HUES48 (cell line): ENCODE results near the gene SERBP1.
A peak's percentile ranks its signal among the peaks of the same experiment; 100 is the strongest.
"Not testable (repeated sequence)": the region's sequence is repeated elsewhere in the genome, so short reads cannot be mapped to it uniquely, and the experiment has no call there.

Experiments
- H3K27ac ChIP-seq: one replicate; pipeline ENCODE4 v1.7.0; 2013; ENCODE audit warnings: low read depth, low read length, inconsistent platforms
- H3K27me3 ChIP-seq: 2 replicates; pipeline ENCODE4 v1.6.1; 2013; ENCODE audit warnings: mild to moderate bottlenecking, low read length; ENCODE audit not compliant: control insufficient read depth, insufficient read depth
- H3K36me3 ChIP-seq: 2 replicates; pipeline ENCODE4 v1.6.1; 2013; ENCODE audit warnings: low read length; ENCODE audit not compliant: control insufficient read depth, insufficient read depth
- H3K4me1 ChIP-seq: 2 replicates; pipeline ENCODE4 v1.6.1; 2013; ENCODE audit warnings: mild to moderate bottlenecking, low read length; ENCODE audit not compliant: control insufficient read depth, insufficient read depth
- H3K4me3 ChIP-seq: 2 replicates; pipeline ENCODE4 v1.5.1; 2013; ENCODE audit warnings: mild to moderate bottlenecking, low read depth, low read length
- H3K9ac ChIP-seq: 2 replicates; pipeline ENCODE4 v1.6.1; 2013; ENCODE audit warnings: mild to moderate bottlenecking, low read depth, low read length, moderate library complexity
- H3K9me3 ChIP-seq: 2 replicates; pipeline ENCODE4 v1.6.1; 2013; ENCODE audit warnings: low read length; ENCODE audit not compliant: control insufficient read depth, insufficient read depth

The SERBP1 gene

DNA sequence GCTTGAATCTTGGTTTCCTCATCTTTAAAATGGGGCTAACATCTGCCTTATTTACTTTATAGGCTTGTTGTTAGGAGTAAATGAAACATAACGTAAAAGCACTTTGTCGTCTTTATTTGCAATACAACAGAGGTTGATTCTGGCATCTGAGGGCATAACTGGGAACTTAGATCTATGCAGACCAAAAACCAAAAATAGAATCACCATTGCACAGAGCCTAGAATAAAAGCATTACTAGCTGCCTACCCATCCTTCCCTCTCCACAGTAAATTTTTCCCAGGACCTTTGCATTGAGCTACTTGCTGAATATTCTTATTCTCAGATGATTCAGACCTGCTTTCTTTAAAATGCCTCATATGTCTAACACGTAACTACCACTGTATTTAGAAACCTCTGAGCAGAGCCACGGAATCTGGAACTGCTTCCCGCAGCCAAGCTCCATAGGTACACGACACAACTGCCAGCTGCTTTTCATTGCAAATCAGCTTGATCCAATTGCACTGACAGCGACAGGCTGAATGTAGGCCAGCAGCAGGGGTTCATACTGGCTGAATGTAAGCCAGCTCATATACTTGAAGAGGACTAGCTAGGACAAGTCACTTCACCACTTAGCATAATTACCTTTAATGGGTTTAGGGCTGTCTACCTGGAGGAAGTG, 33.2 kb upstream of the SERBP1 start:
- Histone ChIP-seq H3K27ac (no peak overlapping the region), H3K27me3 (peaks cover 5% of the 10 kb centered on the region; the same call in 1 of the 2 replicates), H3K36me3 (no peaks in the 10 kb centered on the region), H3K9ac (no peak overlapping the region), H3K9me3 (no peaks in the 10 kb centered on the region), H3K4me1 (peaks cover 43% of the 10 kb centered on the region), H3K4me3 (no peak overlapping the region)

DNA sequence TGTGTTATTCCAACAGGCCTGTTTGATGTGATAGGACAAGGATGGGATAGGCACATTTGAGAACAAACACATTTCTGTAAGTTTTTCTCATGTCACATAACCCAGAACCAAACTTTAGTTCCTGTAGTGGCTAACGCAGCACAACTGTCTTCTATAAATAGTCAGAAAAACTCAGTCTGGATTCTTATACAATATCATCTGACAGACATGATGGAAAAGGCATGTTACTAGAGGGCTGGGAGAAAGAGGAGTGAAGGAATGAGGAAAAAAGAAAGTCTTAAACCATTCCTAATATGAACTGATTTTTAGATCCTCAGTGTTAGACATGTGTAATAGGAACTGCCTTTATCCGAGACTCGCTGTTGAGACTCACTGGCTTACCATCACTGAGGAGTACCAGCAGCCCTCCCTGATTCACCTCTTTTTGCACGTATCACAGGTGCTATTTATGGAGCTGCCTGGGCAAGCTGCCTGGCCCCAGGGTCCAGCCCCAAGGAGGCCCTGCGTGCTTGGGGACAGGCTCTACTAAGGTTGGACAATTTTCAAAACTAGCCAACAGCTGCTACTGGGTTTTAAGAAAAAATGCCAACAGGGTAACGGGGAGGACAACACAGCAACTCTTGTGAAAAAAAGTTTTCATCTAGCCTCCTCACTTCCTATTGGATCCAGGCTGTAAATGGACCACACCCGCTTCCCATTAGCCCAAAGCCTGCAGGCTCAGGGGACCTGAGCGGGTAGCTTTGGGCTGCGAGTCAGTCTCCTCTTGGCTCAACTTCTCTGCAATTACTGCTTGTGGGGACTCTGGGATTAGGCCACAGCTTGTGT, 30.7 kb upstream of the SERBP1 start:
- Histone ChIP-seq H3K27me3 (peaks cover 2% of the 10 kb centered on the region; the same call in 1 of the 2 replicates), H3K4me1 (peaks cover 59% of the 10 kb centered on the region), H3K4me3 (no peak overlapping the region), H3K27ac (no peak overlapping the region), H3K9ac (no peak overlapping the region), H3K36me3 (no peaks in the 10 kb centered on the region), H3K9me3 (no peaks in the 10 kb centered on the region)

DNA sequence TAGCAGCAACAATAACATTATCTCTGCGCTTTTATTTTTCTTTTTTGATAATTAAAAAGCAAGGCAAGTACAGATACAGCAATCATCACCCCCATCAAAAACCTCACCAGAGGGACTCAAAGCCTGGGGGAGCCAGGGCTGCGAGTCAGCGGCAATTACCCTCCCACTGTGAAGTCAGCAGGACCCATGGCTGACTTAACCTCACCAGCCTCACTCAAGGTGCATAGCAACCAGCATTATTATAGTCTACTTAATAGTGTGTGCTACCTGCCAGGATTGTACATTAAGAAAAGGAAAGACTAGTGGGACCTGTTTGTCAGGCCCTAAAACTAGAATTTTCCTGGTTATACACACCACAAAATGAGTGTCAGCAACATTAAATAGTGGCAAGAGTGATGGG, 28.9 kb upstream of the SERBP1 start:
- H3K9ac ChIP-seq: no peak overlapping the region
- peak overlapping the region; percentile 91 for H3K27ac ChIP-seq
- H3K36me3 ChIP-seq: no peaks in the 10 kb centered on the region
- H3K9me3 ChIP-seq: no peaks in the 10 kb centered on the region
- no peaks in the 10 kb centered on the region for H3K27me3 ChIP-seq
- peak overlapping the region; percentile 47 for H3K4me3 ChIP-seq
- H3K4me1 ChIP-seq: peaks cover 58% of the 10 kb centered on the region

DNA sequence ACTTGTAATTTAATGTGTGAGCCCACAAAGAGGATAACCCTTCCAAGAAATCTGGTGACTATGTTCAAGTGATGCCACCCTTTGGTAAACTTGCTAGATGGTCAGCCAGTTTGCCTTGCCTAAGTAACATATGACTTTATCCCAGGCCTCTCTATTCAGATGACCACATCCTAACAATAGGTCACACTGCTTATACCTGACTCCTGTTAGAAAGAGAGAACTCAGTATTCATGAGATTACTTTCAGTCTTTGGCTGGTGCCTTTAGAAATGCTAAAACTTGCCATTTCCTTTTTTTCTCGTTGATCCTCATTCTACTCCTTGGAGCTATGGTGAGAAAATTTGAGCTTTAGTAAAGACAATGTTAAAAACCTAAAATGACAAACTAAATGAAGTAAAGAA, 28.5 kb upstream of the SERBP1 start:
- Histone ChIP-seq H3K4me1 (peaks cover 54% of the 10 kb centered on the region), H3K9me3 (no peaks in the 10 kb centered on the region), H3K9ac (no peak overlapping the region), H3K4me3 (peak overlapping the region; percentile 47), H3K36me3 (no peaks in the 10 kb centered on the region), H3K27ac (peak overlapping the region; percentile 91), H3K27me3 (no peaks in the 10 kb centered on the region)

DNA sequence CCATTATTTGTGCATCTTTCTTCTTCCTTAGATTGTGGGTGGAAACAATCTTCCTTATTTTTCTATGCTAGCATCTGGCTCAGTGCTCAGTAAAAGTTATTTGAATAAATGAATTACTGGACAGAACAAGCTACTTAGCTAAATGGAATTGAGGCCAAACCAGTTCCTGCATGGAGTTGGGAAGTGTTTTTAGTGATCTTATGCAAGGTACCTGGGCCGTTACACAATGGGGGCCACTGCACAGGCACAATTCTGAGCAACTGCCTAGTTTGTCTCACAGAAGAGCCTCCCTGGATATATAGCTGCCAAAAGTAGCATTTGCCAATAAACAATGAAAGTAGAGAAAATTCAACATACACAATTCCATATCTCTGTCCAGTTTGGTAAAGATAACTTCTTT, 27.0 kb upstream of the SERBP1 start:
- Histone ChIP-seq H3K9ac (no peak overlapping the region), H3K4me3 (no peak overlapping the region), H3K4me1 (peaks cover 45% of the 10 kb centered on the region), H3K36me3 (no peaks in the 10 kb centered on the region), H3K27me3 (no peaks in the 10 kb centered on the region), H3K9me3 (no peaks in the 10 kb centered on the region), H3K27ac (no peak overlapping the region)

DNA sequence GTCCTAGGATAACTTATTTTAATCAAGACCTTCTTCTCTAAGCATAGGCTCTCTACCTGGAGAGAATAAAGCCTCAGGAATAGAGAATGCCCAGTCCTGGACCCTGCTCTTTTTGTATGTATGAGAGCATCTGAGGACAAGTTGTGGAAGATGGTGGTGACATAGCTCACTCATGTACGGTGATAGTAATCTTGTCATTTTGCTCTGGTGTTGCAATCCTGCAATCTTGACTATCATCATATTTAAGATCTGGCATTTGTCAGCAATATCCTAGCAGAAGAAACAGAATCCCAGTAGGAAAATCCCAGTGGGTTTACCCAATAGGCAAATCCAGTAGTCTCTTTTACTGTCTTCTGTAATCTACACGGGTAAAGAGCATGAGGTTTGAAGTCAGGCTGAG, 21.6 kb upstream of the SERBP1 start:
- Histone ChIP-seq H3K4me3 (no peak overlapping the region), H3K27me3 (no peaks in the 10 kb centered on the region), H3K36me3 (no peaks in the 10 kb centered on the region), H3K4me1 (peaks cover 11% of the 10 kb centered on the region; the same call in 1 of the 2 replicates), H3K9me3 (no peaks in the 10 kb centered on the region), H3K27ac (no peak overlapping the region), H3K9ac (no peak overlapping the region)

DNA sequence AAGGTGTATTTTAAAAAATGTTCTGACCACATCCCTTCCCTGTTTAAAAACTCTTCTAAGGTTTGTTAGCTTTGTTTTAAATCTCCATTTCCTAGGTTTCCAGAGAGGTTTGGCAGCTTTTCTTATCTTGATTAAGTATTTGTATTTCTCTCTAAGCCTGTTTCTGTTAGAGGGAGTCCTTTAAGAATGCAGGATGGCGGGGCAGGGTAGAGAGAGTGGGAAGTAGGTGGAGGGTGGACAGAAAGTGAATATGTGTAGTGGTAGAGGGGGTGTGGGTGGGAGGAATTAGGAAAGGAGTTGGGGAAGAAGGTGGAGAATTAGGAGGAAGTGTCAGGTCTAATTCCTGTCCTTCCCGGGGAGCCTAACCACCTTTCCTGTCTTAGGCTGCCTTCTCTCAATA, 21.2 kb upstream of the SERBP1 start:
- H3K27ac ChIP-seq: no peak overlapping the region
- no peak overlapping the region for H3K4me3 ChIP-seq
- no peaks in the 10 kb centered on the region for H3K36me3 ChIP-seq
- no peaks in the 10 kb centered on the region for H3K27me3 ChIP-seq
- H3K4me1 ChIP-seq: peaks cover 11% of the 10 kb centered on the region; the same call in 1 of the 2 replicates
- H3K9ac ChIP-seq: no peak overlapping the region
- H3K9me3 ChIP-seq: no peaks in the 10 kb centered on the region

DNA sequence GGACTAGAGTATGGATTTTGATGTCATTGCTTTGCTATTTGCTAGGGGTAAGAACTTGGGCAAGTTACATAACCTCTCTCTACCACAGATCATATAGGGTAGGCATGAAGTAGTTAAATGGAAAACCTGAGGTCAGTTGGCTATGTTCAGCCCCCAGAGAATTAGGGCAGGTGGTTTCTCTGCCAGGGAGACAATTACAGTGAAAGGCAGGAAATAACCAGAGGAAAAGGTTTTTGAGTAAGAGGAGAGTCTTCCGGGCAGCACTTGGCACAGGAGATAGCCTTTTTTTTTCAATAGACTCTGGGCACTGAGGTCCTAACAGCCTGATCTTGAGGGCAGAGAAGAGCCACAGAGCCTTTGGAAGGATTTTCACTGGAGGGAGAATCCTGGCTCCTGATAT, 16.7 kb upstream of the SERBP1 start:
- Histone ChIP-seq H3K4me3 (no peak overlapping the region), H3K27me3 (no peaks in the 10 kb centered on the region), H3K36me3 (no peaks in the 10 kb centered on the region), H3K9ac (no peak overlapping the region), H3K27ac (no peak overlapping the region), H3K4me1 (peaks cover 11% of the 10 kb centered on the region; the same call in 1 of the 2 replicates), H3K9me3 (no peaks in the 10 kb centered on the region)

DNA sequence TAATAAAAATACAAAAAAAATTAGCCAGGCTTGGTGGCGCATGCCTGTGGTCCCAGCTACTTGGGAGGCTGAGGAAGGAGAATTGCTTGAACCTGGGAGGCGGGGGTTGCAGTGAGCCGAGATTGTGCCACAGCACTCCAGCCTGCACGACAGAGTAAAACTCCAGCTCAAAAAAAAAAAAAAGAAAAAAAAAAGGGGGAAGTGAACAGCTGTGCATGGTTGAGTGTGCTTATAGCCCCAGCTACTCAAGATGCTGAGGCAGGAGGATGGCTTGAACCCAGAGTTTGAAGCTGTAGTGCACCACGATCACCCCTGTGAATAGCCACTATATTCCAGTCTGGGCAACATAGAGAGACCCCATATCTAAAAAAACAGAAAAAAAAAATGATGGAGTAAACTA, 15.8 kb upstream of the SERBP1 start:
- H3K4me1 ChIP-seq, H3K9me3 ChIP-seq, H3K27me3 ChIP-seq, H3K9ac ChIP-seq, H3K4me3 ChIP-seq, H3K36me3 ChIP-seq, H3K27ac ChIP-seq: not testable (repeated sequence)

DNA sequence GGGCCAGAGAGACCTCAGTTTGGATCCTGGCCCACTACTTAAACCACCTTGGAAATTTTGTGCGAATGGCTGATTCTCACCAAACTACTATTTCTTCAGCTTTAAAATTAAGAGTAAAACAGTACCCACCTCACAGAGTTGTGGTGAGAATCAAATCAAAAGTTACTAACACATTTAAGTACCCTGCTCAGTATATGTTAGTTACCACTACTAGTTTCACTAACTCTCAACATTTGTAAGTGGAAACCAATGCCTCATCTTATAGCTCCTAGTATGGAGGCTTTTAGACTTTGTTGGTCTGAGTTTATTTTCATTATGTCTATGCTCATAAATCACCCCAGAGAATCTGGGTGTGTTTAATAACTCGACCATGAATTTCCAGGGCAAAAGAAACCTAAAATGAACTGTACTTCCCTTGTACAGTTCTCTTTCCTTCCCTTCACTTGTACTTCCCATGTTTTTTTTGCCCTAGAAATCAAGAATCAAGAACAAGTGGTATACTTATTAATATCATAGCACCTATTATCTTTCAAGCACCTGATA, 11.6 kb upstream of the SERBP1 start:
- Histone ChIP-seq H3K4me1 (peaks cover 8% of the 10 kb centered on the region), H3K9ac (no peak overlapping the region), H3K4me3 (no peak overlapping the region), H3K9me3 (no peaks in the 10 kb centered on the region), H3K27me3 (no peaks in the 10 kb centered on the region), H3K27ac (no peak overlapping the region), H3K36me3 (no peaks in the 10 kb centered on the region)

DNA sequence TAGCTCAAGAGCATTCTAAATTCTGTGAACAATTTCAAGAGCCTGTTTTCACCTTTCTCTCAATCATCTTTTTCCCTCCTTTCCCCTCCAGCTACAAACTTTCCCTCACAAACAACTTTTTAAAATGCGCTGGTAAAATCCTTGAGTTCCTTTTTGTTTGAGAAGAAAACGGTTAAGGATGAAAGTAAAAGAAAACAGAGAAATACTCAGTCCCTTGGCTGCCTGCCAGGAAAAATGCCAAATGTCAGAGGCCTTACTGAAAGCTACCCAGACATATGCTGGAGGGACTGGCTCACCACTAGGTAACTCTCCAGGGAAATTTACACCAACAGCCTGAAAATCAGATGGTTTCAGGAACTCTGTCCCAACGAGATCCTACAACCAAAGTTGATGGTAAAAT, 11.0 kb upstream of the SERBP1 start:
- H3K9ac ChIP-seq: no peak overlapping the region
- H3K27ac ChIP-seq: no peak overlapping the region
- no peaks in the 10 kb centered on the region for H3K9me3 ChIP-seq
- no peak overlapping the region for H3K4me3 ChIP-seq
- H3K27me3 ChIP-seq: no peaks in the 10 kb centered on the region
- H3K4me1 ChIP-seq: peaks cover 8% of the 10 kb centered on the region
- no peaks in the 10 kb centered on the region for H3K36me3 ChIP-seq
